MG63 (cell line): ENCODE results near the gene COPS6. TPM values are rescaled to one million over a fixed set of nuclear protein-coding genes. Genes with fewer than 3 reads are reported as not detected.

ENCODE experiments used
- DNase-seq: peaks from one replicate; pipeline ENCODE4 v3.0.0-alpha.2; 2020
- H3K27me3 ChIP-seq: fragments of 250-450 bp; sonication (Bioruptor Pico); 2 replicates; pipeline ENCODE4 v1.5.1; 2020; ENCODE audit warnings: mild to moderate bottlenecking, moderate library complexity
- H3K36me3 ChIP-seq: fragments of 250-450 bp; sonication (Bioruptor Pico); 2 replicates; pipeline ENCODE4 v1.5.1; 2020; ENCODE audit warnings: mild to moderate bottlenecking, moderate library complexity
- H3K4me3 ChIP-seq: fragments of 250-450 bp; sonication (Bioruptor Pico); 2 replicates; pipeline ENCODE4 v1.5.1; 2020; ENCODE audit warnings: mild to moderate bottlenecking, moderate library complexity
- H3K9me3 ChIP-seq: fragments of 250-450 bp; sonication (Bioruptor Pico); 2 replicates; pipeline ENCODE4 v1.5.1; 2020; ENCODE audit warnings: mild to moderate bottlenecking, moderate library complexity
- total RNA-seq: library from RNA; depleted of rRNA; stranded (reverse); fragments of >200 nt; shearing (Covaris generic); gene quantifications from 2 replicates; pipeline ENCODE4 v1.2.3, GENCODE V29; 2014; ENCODE audit warnings: low replicate concordance

COPS6 gene
- total RNA-seq, 1 experiment from 2014 or later: 78.2 TPM

- H3K36me3 ChIP-seq: no peaks in the 10 kb centered on the region; the same call in 1 of the 2 replicates
- H3K9me3 ChIP-seq: no peaks in the 10 kb centered on the region
- H3K4me3 ChIP-seq: no peak overlapping the region
- H3K27me3 ChIP-seq: no peaks in the 10 kb centered on the region
- DNase-seq: no peak
These were observed 20.9 kb downstream of the COPS6 start for GRCh38 chr7:100109521-100110163.

GRCh38 chr7:100111156-100111555 lies 22.4 kb downstream of the COPS6 start:
- H3K36me3 ChIP-seq: no peaks in the 10 kb centered on the region; the same call in 1 of the 2 replicates
- no peak for DNase-seq
- H3K4me3 ChIP-seq: no peak overlapping the region
- H3K9me3 ChIP-seq: no peaks in the 10 kb centered on the region
- H3K27me3 ChIP-seq: no peaks in the 10 kb centered on the region

- Histone ChIP-seq H3K4me3 (no peak overlapping the region), H3K27me3 (no peaks in the 10 kb centered on the region), H3K9me3 (no peaks in the 10 kb centered on the region), H3K36me3 (no peaks in the 10 kb centered on the region; the same call in 1 of the 2 replicates)
- DNase-seq: no peak
These were observed 23.1 kb downstream of the COPS6 start for GRCh38 chr7:100111914-100112313.

- no peaks in the 10 kb centered on the region for H3K27me3 ChIP-seq
These were observed 26.3 kb downstream of the COPS6 start for GRCh38 chr7:100115026-100115425.

GRCh38 chr7:100118388-100119071 lies 29.8 kb downstream of the COPS6 start:
- no peak for DNase-seq
- Histone ChIP-seq H3K4me3 (peak overlapping the region; percentile 78), H3K9me3 (no peaks in the 10 kb centered on the region), H3K36me3 (no peaks in the 10 kb centered on the region), H3K27me3 (no peaks in the 10 kb centered on the region)

More at GRCh38 chr7:100115026-100115425, 26.3 kb downstream of the COPS6 start:
- Histone ChIP-seq H3K4me3 (no peak overlapping the region), H3K36me3 (no peaks in the 10 kb centered on the region; the same call in 1 of the 2 replicates), H3K9me3 (no peaks in the 10 kb centered on the region)
- no peak for DNase-seq

- H3K9me3 ChIP-seq: no peaks in the 10 kb centered on the region
- H3K27me3 ChIP-seq: no peaks in the 10 kb centered on the region
- H3K36me3 ChIP-seq: no peaks in the 10 kb centered on the region
- H3K4me3 ChIP-seq: peak within 1 kb of the TSS; percentile 78
- peak; percentile 86 for DNase-seq
These were observed 30.6 kb downstream of the COPS6 start, which contains the start of the genes CNPY4 and TAF6 for GRCh38 chr7:100119072-100119969. CNPY4 (plus strand) TSS chr7:100119634; CDS start chr7:100119745, 111 bp downstream. TAF6 (minus strand) TSS chr7:100119358; CDS start chr7:100114209, 5,149 bp downstream.

GRCh38 chr7:100119970-100120732 lies 31.4 kb downstream of the COPS6 start:
- peak; percentile 55 for DNase-seq
- Histone ChIP-seq H3K4me3 (peak overlapping the region; percentile 78), H3K36me3 (no peaks in the 10 kb centered on the region), H3K27me3 (no peaks in the 10 kb centered on the region), H3K9me3 (no peaks in the 10 kb centered on the region)

- H3K36me3 ChIP-seq: no peaks in the 10 kb centered on the region; the same call in 1 of the 2 replicates
- no peaks in the 10 kb centered on the region for H3K27me3 ChIP-seq
- H3K4me3 ChIP-seq: peak overlapping the region; percentile 78
- H3K9me3 ChIP-seq: no peaks in the 10 kb centered on the region
- no peak for DNase-seq
These were observed 31.9 kb downstream of the COPS6 start for GRCh38 chr7:100120733-100121036.

- DNase-seq: no peak
- Histone ChIP-seq H3K4me3 (no peak overlapping the region), H3K9me3 (no peaks in the 10 kb centered on the region), H3K27me3 (no peaks in the 10 kb centered on the region), H3K36me3 (no peaks in the 10 kb centered on the region; the same call in 1 of the 2 replicates)
These were observed 33.3 kb downstream of the COPS6 start for GRCh38 chr7:100122067-100122466.

GRCh38 chr7:100122568-100122967 lies 33.8 kb downstream of the COPS6 start:
- no peaks in the 10 kb centered on the region for H3K9me3 ChIP-seq
- no peaks in the 10 kb centered on the region for H3K27me3 ChIP-seq
- H3K4me3 ChIP-seq: no peak overlapping the region
- no peaks in the 10 kb centered on the region; the same call in 1 of the 2 replicates for H3K36me3 ChIP-seq
- DNase-seq: no peak

GRCh38 chr7:100124301-100125230 lies 35.8 kb downstream of the COPS6 start:
- no peaks in the 10 kb centered on the region for H3K27me3 ChIP-seq
- no peak overlapping the region for H3K4me3 ChIP-seq
- DNase-seq: no peak
- no peaks in the 10 kb centered on the region for H3K9me3 ChIP-seq
- no peaks in the 10 kb centered on the region; the same call in 1 of the 2 replicates for H3K36me3 ChIP-seq

- peak overlapping the region; percentile 84 for H3K4me3 ChIP-seq
- no peaks in the 10 kb centered on the region; the same call in 1 of the 2 replicates for H3K36me3 ChIP-seq
- no peak for DNase-seq
- H3K9me3 ChIP-seq: no peaks in the 10 kb centered on the region
- H3K27me3 ChIP-seq: no peaks in the 10 kb centered on the region
These were observed 37.6 kb downstream of the COPS6 start for GRCh38 chr7:100126239-100126930.

GRCh38 chr7:100126931-100127865 lies 38.4 kb downstream of the COPS6 start, which contains the start of gene MBLAC1:
MBLAC1 (plus strand) TSS chr7:100126967; CDS start chr7:100127396, 429 bp downstream.
- H3K36me3 ChIP-seq: no peaks in the 10 kb centered on the region; the same call in 1 of the 2 replicates
- H3K4me3 ChIP-seq: peak within 1 kb of the TSS; percentile 84
- H3K9me3 ChIP-seq: no peaks in the 10 kb centered on the region
- H3K27me3 ChIP-seq: no peaks in the 10 kb centered on the region
- peak; percentile 81 for DNase-seq
